ES-I3 (cell line): ENCODE results near the gene CAMSAP1.

ENCODE experiments used
- H3K36me3 ChIP-seq: 2 replicates; pipeline ENCODE4 v1.6.1; 2013; ENCODE audit warnings: mild to moderate bottlenecking, low read length, control low read depth, moderate library complexity; ENCODE audit not compliant: insufficient read depth
- H3K4me1 ChIP-seq: 2 replicates; pipeline ENCODE4 v1.6.1; 2013; ENCODE audit warnings: mild to moderate bottlenecking, control low read depth, low read length; ENCODE audit not compliant: insufficient read depth
- H3K9ac ChIP-seq: 2 replicates; pipeline ENCODE4 v1.6.1; 2013; ENCODE audit warnings: low read depth, mild to moderate bottlenecking, low read length, moderate library complexity
- H3K9me3 ChIP-seq: 2 replicates; pipeline ENCODE4 v1.6.1; 2013; ENCODE audit warnings: mild to moderate bottlenecking, low read length, moderate library complexity; ENCODE audit not compliant: control insufficient read depth, insufficient read depth

The CAMSAP1 gene

GRCh38 chr9:135811801-135812200 lies 95.5 kb downstream of the CAMSAP1 start:
- peaks cover 16% of the 10 kb centered on the region for H3K36me3 ChIP-seq
- H3K9me3 ChIP-seq, result no peaks in the 10 kb centered on the region
- no peak overlapping the region for H3K9ac ChIP-seq
- H3K4me1 ChIP-seq, result no peaks in the 10 kb centered on the region

- no peaks in the 10 kb centered on the region for H3K4me1 ChIP-seq
- no peaks in the 10 kb centered on the region for H3K9me3 ChIP-seq
- no peak overlapping the region for H3K9ac ChIP-seq
- peaks cover 16% of the 10 kb centered on the region for H3K36me3 ChIP-seq
Measured at GRCh38 chr9:135810806-135811575, 96.4 kb downstream of the CAMSAP1 start.

GRCh38 chr9:135809166-135809565 lies 98.2 kb downstream of the CAMSAP1 start:
- Histone ChIP-seq H3K9ac (no peak overlapping the region), H3K9me3 (no peaks in the 10 kb centered on the region), H3K4me1 (no peaks in the 10 kb centered on the region), H3K36me3 (peaks cover 10% of the 10 kb centered on the region)

GRCh38 chr9:135805422-135806022 lies 101.8 kb downstream of the CAMSAP1 start:
- Histone ChIP-seq H3K36me3 (peaks cover 3% of the 10 kb centered on the region), H3K4me1 (peaks cover 4% of the 10 kb centered on the region; the same call in 1 of the 2 replicates), H3K9me3 (no peaks in the 10 kb centered on the region), H3K9ac (no peak overlapping the region)

- H3K9me3 ChIP-seq, result no peaks in the 10 kb centered on the region
- no peak overlapping the region for H3K9ac ChIP-seq
Measured at GRCh38 chr9:135804581-135805421, 102.5 kb downstream of the CAMSAP1 start.

GRCh38 chr9:135803441-135803840 lies 103.9 kb downstream of the CAMSAP1 start:
- H3K9ac ChIP-seq, result no peak overlapping the region
- no peaks in the 10 kb centered on the region for H3K36me3 ChIP-seq
- peaks cover 4% of the 10 kb centered on the region; the same call in 1 of the 2 replicates for H3K4me1 ChIP-seq

More at GRCh38 chr9:135804581-135805421, 102.5 kb downstream of the CAMSAP1 start:
- Histone ChIP-seq H3K4me1 (peaks cover 4% of the 10 kb centered on the region; the same call in 1 of the 2 replicates), H3K36me3 (peaks cover 3% of the 10 kb centered on the region)

GRCh38 chr9:135802876-135803419 lies 104.4 kb downstream of the CAMSAP1 start:
- H3K4me1 ChIP-seq, result peaks cover 4% of the 10 kb centered on the region; the same call in 1 of the 2 replicates
- H3K9me3 ChIP-seq, result no peaks in the 10 kb centered on the region
- no peaks in the 10 kb centered on the region for H3K36me3 ChIP-seq
- H3K9ac ChIP-seq, result no peak overlapping the region

More at GRCh38 chr9:135803441-135803840, 103.9 kb downstream of the CAMSAP1 start:
- H3K9me3 ChIP-seq, result no peaks in the 10 kb centered on the region

GRCh38 chr9:135801070-135801469 lies 106.3 kb downstream of the CAMSAP1 start:
- no peak overlapping the region for H3K9ac ChIP-seq
- peaks cover 4% of the 10 kb centered on the region; the same call in 1 of the 2 replicates for H3K4me1 ChIP-seq
- H3K36me3 ChIP-seq, result no peaks in the 10 kb centered on the region
- H3K9me3 ChIP-seq, result no peaks in the 10 kb centered on the region

GRCh38 chr9:135799261-135799660 lies 108.1 kb downstream of the CAMSAP1 start:
- no peaks in the 10 kb centered on the region for H3K36me3 ChIP-seq
- H3K4me1 ChIP-seq, result peaks cover 4% of the 10 kb centered on the region; the same call in 1 of the 2 replicates
- H3K9me3 ChIP-seq, result no peaks in the 10 kb centered on the region
- H3K9ac ChIP-seq, result no peak overlapping the region

- no peaks in the 10 kb centered on the region for H3K36me3 ChIP-seq
- H3K9ac ChIP-seq, result no peak overlapping the region
- peaks cover 2% of the 10 kb centered on the region; the same call in 1 of the 2 replicates for H3K4me1 ChIP-seq
- H3K9me3 ChIP-seq, result no peaks in the 10 kb centered on the region
Measured at GRCh38 chr9:135798263-135798585, 109.1 kb downstream of the CAMSAP1 start.

- no peaks in the 10 kb centered on the region for H3K4me1 ChIP-seq
- H3K9me3 ChIP-seq, result no peaks in the 10 kb centered on the region
- no peaks in the 10 kb centered on the region for H3K36me3 ChIP-seq
- H3K9ac ChIP-seq, result no peak overlapping the region
Measured at GRCh38 chr9:135797507-135798262, 109.7 kb downstream of the CAMSAP1 start.

- no peaks in the 10 kb centered on the region for H3K4me1 ChIP-seq
Measured at GRCh38 chr9:135796784-135797485, 110.4 kb downstream of the CAMSAP1 start.

GRCh38 chr9:135795391-135795790 lies 112.0 kb downstream of the CAMSAP1 start:
- no peak overlapping the region for H3K9ac ChIP-seq
- no peaks in the 10 kb centered on the region for H3K36me3 ChIP-seq
- H3K9me3 ChIP-seq, result no peaks in the 10 kb centered on the region
- no peaks in the 10 kb centered on the region for H3K4me1 ChIP-seq

More at GRCh38 chr9:135796784-135797485, 110.4 kb downstream of the CAMSAP1 start:
- Histone ChIP-seq H3K9me3 (no peaks in the 10 kb centered on the region), H3K9ac (no peak overlapping the region), H3K36me3 (no peaks in the 10 kb centered on the region)
